Smooth muscle cell (in vitro differentiated cells): Measurements from ENCODE around the gene CCDC91. TPM values are rescaled to one million over a fixed set of nuclear protein-coding genes. Genes with fewer than 3 reads are reported as not detected.

Experiments
- DNase-seq: peaks from one replicate; lab custom pipeline; 2025; ENCODE audit not compliant: unreplicated experiment; lab: John Stamatoyannopoulos, UW
- H2AFZ ChIP-seq: fragments of 200-600 bp; sonication (generic); 2 replicates; pipeline ENCODE4 v1.6.0; 2016; ENCODE audit warnings: antibody characterized with exemption, low read depth, mild to moderate bottlenecking
- H3F3A ChIP-seq: fragments of 200-600 bp; sonication (generic); 2 replicates; pipeline ENCODE4 v1.6.0; 2017; ENCODE audit warnings: antibody characterized with exemption, low read depth
- H3K27ac ChIP-seq: fragments of 200-600 bp; sonication (generic); 2 replicates; pipeline ENCODE4 v1.5.1; 2016; ENCODE audit warnings: low read depth, mild to moderate bottlenecking
- H3K27me3 ChIP-seq: fragments of 200-600 bp; sonication (generic); 2 replicates; pipeline ENCODE4 v1.6.1; 2016; ENCODE audit warnings: low read depth, mild to moderate bottlenecking
- H3K36me3 ChIP-seq: fragments of 200-600 bp; sonication (generic); 2 replicates; pipeline ENCODE4 v1.5.1; 2016; ENCODE audit warnings: low read depth
- H3K4me1 ChIP-seq: fragments of 200-600 bp; sonication (generic); 2 replicates; pipeline ENCODE4 v1.5.1; 2016; ENCODE audit warnings: low read depth
- H3K4me2 ChIP-seq: fragments of 200-600 bp; sonication (generic); 2 replicates; pipeline ENCODE4 v1.6.0; 2016; ENCODE audit warnings: mild to moderate bottlenecking
- H3K4me3 ChIP-seq: fragments of 200-600 bp; sonication (generic); 2 replicates; pipeline ENCODE4 v1.5.1; 2016; ENCODE audit warnings: mild to moderate bottlenecking
- H3K79me2 ChIP-seq: fragments of 200-600 bp; sonication (generic); 2 replicates; pipeline ENCODE4 v1.6.0; 2016; ENCODE audit warnings: low read depth, mild to moderate bottlenecking
- H3K9ac ChIP-seq: fragments of 200-600 bp; sonication (generic); 2 replicates; pipeline ENCODE4 v1.6.0; 2016; ENCODE audit warnings: low read depth
- H3K9me3 ChIP-seq: fragments of 200-600 bp; sonication (generic); replicated peaks from 2 replicates; pipeline ENCODE4 v1.5.1; 2016; ENCODE audit warnings: low read depth
- H4K20me1 ChIP-seq: fragments of 200-600 bp; sonication (generic); 2 replicates; pipeline ENCODE4 v1.6.0; 2016; ENCODE audit warnings: low read depth
- CTCF ChIP-seq: fragments of 200-600 bp; sonication (generic); IDR thresholded peaks from 2 replicates; pipeline ENCODE4 v1.5.1; 2017; ENCODE audit warnings: borderline replicate concordance, mild to moderate bottlenecking, antibody characterized with exemption; ENCODE audit not compliant: insufficient read depth, poor library complexity, severe bottlenecking
- WGBS: methylation state at CpG from one replicate; pipeline ENCODE4 v1.1.7; 2016; ENCODE audit warnings: low lambda C conversion rate; 5-methylcytosine and 5-hydroxymethylcytosine counted together
- polyA plus RNA-seq: library from polyadenylated mRNA; unstranded; fragments of >200 nt; fragmentation: Nextera tagmentation; extraction: Ambion mirVana; gene quantifications from 2 replicates; pipeline ENCODE4 v1.2.1, GENCODE V29; 2016
- total RNA-seq: library from RNA; depleted of rRNA; stranded (reverse); fragments of >200 nt; gene quantifications from 2 replicates; pipeline ENCODE4 v1.2.3, GENCODE V29; 2014

Gene CCDC91
- total and polyA plus RNA-seq, 2 experiments from 2014 or later = 20.1 to 23.7 TPM

GRCh38 chr12:28209782-28210181, 19.5 kb downstream of the CCDC91 start:
- no peak overlapping the region for H2AFZ ChIP-seq
- no peak for TF ChIP-seq CTCF
- H3K79me2 ChIP-seq = peaks cover 6% of the 10 kb centered on the region
- no peak overlapping the region for H3K4me2 ChIP-seq
- peaks cover 14% of the 10 kb centered on the region for H3K36me3 ChIP-seq
- H3K9me3 ChIP-seq = peaks cover 9% of the 10 kb centered on the region
- H3K4me3 ChIP-seq = no peak overlapping the region
- WGBS = 92% methylated on average over 1 of the region's 1 CpG
- no peaks in the 10 kb centered on the region for H3K4me1 ChIP-seq
- DNase-seq = no peak
- no peaks in the 10 kb centered on the region for H3K27me3 ChIP-seq
- no peaks in the 10 kb centered on the region for H3F3A ChIP-seq
- H4K20me1 ChIP-seq = no peaks in the 10 kb centered on the region
- H3K27ac ChIP-seq = no peak overlapping the region
- H3K9ac ChIP-seq = no peak overlapping the region

- peaks cover 9% of the 10 kb centered on the region for H3K9me3 ChIP-seq
- no peak overlapping the region for H3K4me3 ChIP-seq
- H3F3A ChIP-seq = no peaks in the 10 kb centered on the region
- H3K27me3 ChIP-seq = no peaks in the 10 kb centered on the region
- peaks cover 14% of the 10 kb centered on the region for H3K36me3 ChIP-seq
- no peak overlapping the region for H3K27ac ChIP-seq
- 100% methylated on average over 3 of the region's 3 CpGs for WGBS
- H2AFZ ChIP-seq = no peak overlapping the region
- no peak overlapping the region for H3K9ac ChIP-seq
- H3K4me2 ChIP-seq = no peak overlapping the region
- no peaks in the 10 kb centered on the region for H3K4me1 ChIP-seq
- no peak for DNase-seq
- no peaks in the 10 kb centered on the region for H4K20me1 ChIP-seq
- peaks cover 6% of the 10 kb centered on the region for H3K79me2 ChIP-seq
- no peak for TF ChIP-seq CTCF
These were observed 21.9 kb downstream of the CCDC91 start for GRCh38 chr12:28212182-28212581.

GRCh38 chr12:28215021-28215420, 24.8 kb downstream of the CCDC91 start:
- no peak overlapping the region for H3K27ac ChIP-seq
- DNase-seq = no peak
- no peak for TF ChIP-seq CTCF

DNA sequence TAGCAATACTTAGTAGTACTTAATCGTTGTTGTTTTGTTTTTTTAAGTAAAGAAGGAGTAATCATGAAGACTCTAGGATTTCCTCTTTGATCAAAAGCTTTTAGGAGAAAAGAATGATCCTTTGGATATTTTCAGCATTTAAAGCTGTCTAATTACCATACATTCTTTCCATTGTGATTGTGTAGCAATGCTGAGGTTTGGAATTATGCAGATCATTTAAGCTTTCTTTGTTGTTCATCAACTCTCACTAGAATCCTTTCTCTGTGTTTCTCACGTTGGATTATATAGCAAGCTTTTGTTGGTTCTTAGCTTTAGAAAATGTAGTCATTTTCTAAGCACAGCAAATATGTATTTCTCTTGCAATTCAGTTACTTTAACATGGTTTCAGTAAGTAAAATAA, 25.8 kb downstream of the CCDC91 start:
- no peak for DNase-seq
- H3K27ac ChIP-seq = no peak overlapping the region
- H3K79me2 ChIP-seq = peaks cover 20% of the 10 kb centered on the region
- no peaks in the 10 kb centered on the region for H3K27me3 ChIP-seq
- H3K9ac ChIP-seq = no peak overlapping the region
- 80% methylated on average over 2 of the region's 2 CpGs for WGBS
- no peak for TF ChIP-seq CTCF
- H3K9me3 ChIP-seq = no peaks in the 10 kb centered on the region
- no peaks in the 10 kb centered on the region for H4K20me1 ChIP-seq
- H3K4me2 ChIP-seq = no peak overlapping the region
- H3K4me1 ChIP-seq = no peaks in the 10 kb centered on the region
- H2AFZ ChIP-seq = no peak overlapping the region
- H3K36me3 ChIP-seq = peaks cover 3% of the 10 kb centered on the region
- H3F3A ChIP-seq = no peaks in the 10 kb centered on the region
- H3K4me3 ChIP-seq = no peak overlapping the region

More at GRCh38 chr12:28215021-28215420, 24.8 kb downstream of the CCDC91 start:
- no peaks in the 10 kb centered on the region for H3F3A ChIP-seq
- no peak overlapping the region for H3K9ac ChIP-seq
- H3K36me3 ChIP-seq = peaks cover 10% of the 10 kb centered on the region
- H3K9me3 ChIP-seq = peaks cover 2% of the 10 kb centered on the region
- no peaks in the 10 kb centered on the region for H3K27me3 ChIP-seq
- H3K79me2 ChIP-seq = peaks cover 13% of the 10 kb centered on the region
- no peak overlapping the region for H3K4me3 ChIP-seq
- no peaks in the 10 kb centered on the region for H3K4me1 ChIP-seq
- no peak overlapping the region for H2AFZ ChIP-seq
- no peak overlapping the region for H3K4me2 ChIP-seq
- H4K20me1 ChIP-seq = no peaks in the 10 kb centered on the region
